PC-9 (cell line): ENCODE measurements around the gene WEE2. TPM values are rescaled to one million over a fixed set of nuclear protein-coding genes. Genes with fewer than 3 reads are reported as not detected.

ENCODE experiments used
- total RNA-seq: library from RNA; stranded (reverse); gene quantifications from 2 replicates; pipeline ENCODE4 v1.2.3, GENCODE V29; 2021

WEE2 gene
- total RNA-seq, 1 experiment from 2014 or later, result not detected

Other genes with a start within 250 kb of the WEE2 start
- gene AGK, start 156.9 kb upstream of the WEE2 start, total RNA-seq, result 35.6 and 44.1 TPM in 2 replicates
- 49.4 and 55.6 TPM in 2 replicates for gene DENND11, start 6.2 kb upstream of the WEE2 start, total RNA-seq
- 150 and 193 TPM in 2 replicates for gene SSBP1, start 30.0 kb downstream of the WEE2 start, total RNA-seq
- gene TAS2R3, start 55.7 kb downstream of the WEE2 start, total RNA-seq, result 2.0 and 2.3 TPM in 2 replicates
- 0.65 and 1.4 TPM in 2 replicates for gene TAS2R4, start 68.3 kb downstream of the WEE2 start, total RNA-seq
- 1.1 and 2.1 TPM in 2 replicates for gene TAS2R5, start 81.9 kb downstream of the WEE2 start, total RNA-seq
- gene PRSS37, start 133.1 kb downstream of the WEE2 start, total RNA-seq, result not detected in 2 replicates
- gene OR9A4, start 208.0 kb downstream of the WEE2 start, total RNA-seq, result not detected in 2 replicates
- gene CLEC5A, start 238.6 kb downstream of the WEE2 start, total RNA-seq, result not detected in 2 replicates